ENCODE data around the gene APBA2.

APBA2 gene

DNA sequence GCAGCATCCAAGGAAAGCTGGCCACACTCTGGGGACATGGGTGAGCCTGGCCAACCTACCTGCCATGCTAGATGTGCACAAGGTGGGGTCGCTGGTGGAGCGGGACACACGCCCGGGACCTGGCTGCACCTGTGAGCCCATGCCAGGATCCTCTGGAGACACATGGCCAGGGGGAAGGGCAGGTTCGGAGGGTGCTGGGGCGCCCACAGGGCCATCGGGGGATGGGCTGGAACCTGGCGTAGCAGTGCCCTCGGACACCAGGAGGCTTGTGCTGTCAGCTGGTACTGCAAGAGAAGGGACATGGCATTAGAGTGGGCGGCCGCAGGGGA lies 240.4 kb downstream of the APBA2 start:
- no peak for FAIRE-seq

DNA sequence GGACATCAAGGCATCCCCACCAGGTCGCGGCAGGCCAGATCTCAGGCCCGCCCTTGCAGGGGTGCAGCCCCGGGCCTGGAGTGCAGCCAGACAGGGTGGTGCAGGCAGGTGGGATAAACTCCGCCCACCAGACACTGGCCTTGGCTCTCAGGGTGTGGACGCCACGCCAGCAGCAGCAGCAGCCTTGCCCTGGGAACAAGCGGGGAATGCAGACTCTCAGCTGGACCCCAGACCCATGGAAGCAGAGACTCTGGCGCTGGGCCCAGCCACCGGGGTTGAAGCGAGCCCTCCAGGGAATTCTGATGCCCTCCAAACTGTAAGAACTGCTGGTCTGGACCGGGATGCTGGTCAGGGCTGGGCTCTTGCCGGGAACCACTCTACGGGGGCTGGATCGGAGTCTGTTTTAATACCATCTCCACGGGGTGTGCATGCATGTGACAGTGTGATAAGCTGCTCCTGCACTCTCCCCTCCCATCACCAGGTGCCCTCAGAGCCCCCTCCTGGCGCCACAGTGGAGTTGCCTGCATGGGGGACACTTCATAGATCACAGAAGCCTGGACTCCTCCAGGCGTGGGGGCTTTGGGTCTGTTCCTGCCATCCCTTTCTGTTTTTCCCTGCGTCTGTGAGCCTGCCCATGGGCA lies 241.2 kb downstream of the APBA2 start:
- FAIRE-seq, result no peak

DNA sequence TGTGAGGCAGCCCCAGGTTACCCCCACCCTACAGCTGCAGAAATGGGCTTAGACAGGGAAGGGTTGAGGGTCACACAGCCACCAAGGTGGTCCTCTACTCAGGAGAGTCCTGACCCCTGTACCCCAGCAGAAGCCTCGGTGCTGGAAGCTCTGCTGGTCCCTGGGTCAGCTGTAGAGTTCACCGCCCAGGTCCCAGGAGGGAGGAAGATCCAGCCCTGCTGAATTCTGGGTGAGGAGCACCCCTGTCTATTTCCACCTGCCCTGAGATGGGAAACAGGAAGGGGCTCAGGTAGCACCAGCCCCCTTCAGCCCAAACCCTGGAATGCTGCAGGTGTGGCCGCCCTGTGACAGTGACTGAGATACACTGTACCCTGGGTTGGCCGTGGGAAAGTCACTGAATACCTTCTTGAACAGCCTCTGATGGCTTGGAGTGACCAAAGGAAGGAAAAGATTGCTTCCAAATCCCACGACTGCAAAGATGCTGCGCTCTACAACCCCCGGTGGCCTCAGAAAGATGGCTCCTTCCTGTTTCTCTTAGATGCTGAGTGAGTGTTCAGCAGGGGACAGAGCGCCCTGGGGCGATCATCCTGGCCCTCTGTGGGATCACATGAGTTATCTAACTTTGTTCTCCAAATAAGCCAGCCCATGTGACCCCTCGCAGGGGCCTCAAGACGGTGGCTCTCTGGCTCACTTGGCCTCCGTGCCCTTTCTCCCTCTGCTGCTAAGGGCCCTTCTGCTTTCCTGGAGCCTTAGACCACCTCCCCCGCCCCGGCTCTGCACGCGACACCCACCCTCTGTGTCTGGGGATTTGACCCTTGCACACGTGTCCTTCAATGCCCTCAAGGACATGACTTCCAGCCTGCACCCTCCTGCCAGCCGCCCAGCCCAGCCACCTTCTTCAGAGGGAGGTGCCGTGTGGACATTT lies 242.0 kb downstream of the APBA2 start:
- FAIRE-seq, result no peak

DNA sequence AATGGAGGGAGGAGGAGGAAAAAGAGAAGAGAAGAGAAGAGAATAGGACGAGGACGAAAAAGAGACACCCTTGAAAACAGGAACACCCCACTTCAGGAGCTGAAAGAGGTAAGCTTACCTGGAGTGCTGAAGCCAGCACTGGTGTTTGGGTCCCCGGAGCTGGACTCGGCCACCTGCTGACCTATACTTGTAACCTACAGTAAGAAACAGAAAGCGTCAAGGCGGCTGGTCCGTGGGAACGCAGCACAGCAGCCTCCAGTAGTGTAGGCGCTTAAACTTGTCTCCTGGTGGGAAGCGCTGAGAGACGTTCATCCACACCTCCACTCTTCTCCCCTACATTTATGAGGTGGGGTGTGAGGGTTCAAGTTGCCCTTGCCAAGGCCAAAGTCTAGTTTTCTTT lies 242.9 kb downstream of the APBA2 start:
- FAIRE-seq, result no peak

DNA sequence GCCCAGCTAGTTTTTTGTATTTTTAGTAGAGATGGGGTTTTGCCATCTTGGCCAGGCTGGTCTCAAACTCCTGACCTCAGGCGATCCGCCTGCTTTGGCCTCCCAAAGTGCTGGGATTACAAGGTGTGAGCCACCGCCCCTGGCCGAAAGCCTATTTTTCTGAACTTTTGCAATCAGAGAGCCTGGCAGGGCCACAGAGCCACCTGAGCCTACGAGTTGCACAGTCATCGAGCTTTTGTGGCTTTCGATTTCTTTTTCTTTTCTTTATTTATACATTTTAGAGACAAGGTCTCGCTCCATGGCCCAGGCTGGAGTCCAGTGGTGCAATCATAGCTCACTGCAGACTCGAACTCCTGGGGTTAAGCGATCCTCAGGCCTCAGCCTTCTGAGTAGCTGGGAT lies 243.4 kb downstream of the APBA2 start:
- FAIRE-seq, result no peak

DNA sequence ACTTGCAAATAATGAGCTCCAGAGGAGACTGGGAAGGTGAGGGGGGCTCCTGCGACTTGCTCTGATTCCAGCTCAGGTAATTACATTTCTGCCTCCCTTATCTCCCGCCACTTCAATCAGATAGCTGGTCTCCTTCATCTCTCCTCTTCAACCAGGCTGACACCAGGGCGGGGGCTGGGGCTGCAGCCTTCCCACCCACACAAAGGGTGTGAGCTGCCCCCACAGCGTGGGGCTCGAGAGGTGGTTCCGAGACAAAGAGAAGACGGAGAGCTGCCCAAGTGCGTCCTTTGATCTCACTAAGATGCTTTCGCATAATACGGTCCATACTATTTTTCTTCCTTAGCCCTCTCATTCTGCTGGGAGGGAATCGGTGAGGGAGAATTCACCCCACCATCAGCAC lies 244.2 kb downstream of the APBA2 start:
- no peak for FAIRE-seq

DNA sequence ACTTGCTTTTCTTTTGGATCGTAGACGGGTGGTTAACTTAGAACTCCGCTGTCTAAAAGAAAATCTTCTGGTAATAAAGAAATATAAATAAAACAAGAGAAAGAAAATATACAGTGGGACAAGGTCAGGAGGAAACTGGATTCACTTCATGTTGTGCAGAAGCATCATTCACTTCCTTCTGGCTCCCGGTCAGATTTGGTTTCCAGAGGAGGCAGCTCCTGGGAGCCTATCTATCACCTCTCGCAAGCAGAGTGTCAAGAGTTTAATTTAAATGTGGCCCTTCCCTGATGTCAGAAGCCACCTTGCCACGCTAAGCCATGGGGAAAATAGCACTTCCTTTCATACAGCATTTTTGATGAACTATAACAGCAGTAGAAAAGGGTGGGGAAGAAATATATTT lies 244.7 kb downstream of the APBA2 start:
- no peak for FAIRE-seq

DNA sequence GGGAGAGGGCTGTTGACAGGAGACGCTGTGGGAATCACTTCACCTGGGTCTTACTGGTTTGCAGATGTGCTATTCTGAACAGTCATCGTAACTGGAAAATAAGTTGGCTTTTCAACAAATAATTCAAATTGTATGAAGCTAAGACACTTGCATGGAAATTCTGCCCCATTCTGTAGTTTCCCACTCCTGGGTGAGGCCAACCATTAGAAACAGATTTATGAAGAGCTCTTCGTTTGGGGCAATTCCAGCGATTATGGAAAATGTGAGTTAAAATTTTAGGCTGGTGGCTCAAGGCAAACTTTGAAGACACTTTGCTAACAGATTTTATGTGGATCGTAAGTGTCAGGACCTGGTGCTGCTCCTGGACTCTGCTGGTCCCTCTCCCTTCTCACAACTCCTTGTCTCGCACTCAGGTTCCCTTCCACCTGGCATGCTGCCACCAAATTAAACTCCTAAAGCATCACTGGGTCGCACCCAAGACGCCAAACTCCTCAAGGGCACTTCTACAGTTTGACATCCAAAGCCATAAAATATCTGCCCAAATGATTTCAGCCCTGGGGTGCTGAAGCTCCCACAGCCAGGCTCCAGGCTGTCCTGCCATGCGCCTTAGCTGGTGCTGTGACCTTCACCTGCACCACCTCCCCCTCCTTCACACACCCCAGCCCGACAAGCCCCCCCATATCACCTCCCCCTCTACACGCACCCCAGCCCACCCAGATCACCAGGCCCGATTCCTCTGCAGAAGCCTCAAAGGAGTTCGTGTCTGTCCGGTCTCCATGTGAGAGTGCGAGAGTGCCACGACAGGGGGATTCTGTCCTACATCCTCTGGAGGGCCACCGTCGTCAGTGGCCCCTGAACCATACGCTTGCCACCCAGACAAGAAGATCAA lies 245.4 kb downstream of the APBA2 start:
- no peak for FAIRE-seq

DNA sequence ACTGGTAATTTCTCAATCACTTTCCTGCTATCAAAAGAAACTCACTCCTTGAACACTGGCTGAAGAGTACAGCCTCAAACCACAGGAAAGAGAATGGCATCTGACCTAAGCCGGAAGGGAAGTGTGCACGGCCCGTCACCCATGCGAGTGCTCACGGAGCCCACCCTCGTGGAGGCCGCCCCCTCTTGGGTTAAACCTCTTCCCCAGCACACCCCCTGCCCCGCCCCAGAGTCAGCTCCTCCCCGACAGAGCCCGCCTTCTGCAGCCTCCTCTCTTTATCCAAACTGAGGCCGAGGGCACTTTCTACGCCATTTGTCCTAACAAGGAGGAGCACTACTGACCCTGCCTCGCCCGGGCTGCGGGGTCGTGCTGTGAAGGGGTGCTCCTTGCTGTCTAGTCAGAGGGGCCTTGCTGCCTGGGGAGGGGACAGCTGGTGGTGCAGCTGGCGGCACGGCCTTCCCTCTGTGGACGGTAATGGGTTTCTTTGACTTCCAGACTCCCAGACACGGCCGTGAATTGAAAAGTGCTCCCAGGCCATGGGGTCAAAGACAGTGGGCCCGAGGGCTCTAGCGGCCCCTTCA lies 246.2 kb downstream of the APBA2 start:
- no peak for FAIRE-seq

DNA sequence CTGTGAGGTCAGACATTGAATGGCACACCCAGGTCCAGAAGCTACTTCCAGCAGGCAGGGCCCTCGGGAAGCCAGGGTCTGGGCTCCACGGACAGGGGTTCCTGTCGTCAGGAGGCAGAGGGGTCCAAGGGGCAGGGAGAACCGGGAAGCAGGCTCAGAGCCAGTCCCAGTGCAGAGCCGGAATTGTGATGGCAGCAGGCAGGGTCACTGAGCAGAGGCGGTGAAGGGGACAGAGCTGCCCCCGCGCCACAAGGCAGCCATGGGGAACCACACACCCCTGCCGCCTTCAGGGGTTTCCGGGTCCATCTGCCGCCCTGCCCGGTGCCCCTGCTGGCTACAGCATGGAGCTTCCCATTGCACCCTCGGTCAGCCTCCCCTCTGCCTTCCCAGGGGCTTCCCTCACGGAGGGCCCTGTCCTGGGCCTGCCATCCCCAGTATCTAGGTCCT lies 247.0 kb downstream of the APBA2 start:
- FAIRE-seq, result no peak

DNA sequence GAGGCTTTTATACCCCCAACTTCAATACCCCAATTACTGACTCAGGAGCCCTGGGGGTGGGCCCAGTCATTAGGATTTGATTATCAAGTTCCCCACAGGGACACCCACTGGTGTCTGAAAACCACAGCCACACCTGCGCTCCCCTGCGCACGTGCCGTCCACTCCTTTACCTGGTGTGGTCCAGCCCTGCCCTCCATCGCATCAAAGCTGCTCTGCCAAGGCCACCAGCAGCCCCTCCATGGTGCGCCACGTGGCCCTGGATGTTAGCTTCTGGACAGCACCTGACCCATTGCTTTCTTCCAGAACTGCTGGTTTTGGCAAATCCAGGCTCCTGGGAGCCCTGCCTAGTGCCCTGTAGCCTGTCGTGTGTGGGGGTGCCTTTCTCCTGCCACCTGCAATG lies 247.5 kb downstream of the APBA2 start:
- FAIRE-seq, result no peak

DNA sequence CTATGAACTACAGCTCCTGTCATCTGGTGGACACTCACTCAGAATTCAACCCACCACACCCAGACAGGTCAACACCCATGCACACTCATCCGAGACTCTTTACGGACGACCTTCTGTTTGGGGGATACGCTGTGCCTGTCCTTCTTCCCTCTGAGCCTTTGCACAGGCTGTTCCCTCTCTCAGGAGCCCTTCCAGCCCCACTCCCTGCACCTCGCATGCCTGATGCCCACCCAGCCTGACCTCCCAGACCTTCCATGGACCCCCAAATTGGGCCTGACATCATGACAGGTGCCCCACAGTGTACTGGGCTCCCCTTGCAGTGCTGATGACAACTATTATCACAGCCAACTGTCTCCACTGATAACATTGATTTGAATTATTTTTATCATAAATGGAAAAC lies 248.0 kb downstream of the APBA2 start:
- no peak for FAIRE-seq

DNA sequence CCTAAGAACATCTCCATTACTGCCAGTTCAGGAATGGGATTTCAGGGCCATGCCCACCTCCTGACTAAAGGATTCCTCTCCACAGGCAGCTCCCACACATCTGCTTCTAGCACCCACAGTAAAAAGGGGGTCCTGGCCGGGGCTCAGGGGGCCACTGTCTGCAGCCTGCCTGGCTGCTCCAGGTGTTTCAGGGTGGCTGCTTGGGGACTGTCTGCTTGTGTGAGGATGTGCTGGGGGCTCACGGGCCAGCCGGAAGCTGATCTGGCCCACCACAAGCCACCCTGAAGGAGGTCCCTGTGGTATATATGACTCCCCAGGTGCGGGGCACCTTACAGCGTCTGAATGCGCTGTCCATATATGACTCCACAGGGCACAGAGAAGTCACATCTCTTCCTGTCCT lies 248.5 kb downstream of the APBA2 start:
- no peak for FAIRE-seq

DNA sequence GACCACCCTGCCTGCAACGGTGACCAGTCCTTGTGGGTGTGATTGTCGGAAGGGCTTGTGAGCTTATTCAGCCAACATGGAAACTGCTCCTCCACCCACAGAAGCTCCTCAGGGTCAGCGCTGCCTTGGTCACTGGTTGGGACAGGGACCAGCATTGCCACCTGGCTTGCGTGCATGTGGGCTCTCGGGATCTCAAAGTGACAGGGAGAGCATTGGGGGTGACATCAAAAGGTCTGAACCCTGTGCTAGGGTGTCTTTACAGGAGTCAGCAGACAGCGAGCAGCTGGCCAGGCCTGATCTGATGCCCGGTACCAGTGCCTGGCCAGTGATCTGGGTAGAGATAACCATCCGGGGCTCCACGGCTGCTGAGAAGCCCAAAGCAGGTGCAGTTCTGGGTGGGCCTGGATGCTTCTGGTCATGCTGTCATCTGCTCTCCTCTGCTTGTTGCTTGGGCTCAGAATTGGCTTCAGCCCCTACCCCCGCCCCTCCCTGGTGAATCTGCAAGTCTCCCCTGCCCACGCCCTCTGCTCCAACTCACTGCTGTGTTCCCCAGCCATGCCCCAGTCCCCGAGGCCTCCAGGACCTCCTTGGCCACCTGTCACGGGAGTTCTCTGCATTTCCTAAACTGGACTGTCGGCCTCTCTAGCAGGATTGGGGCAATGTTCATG lies 249.0 kb downstream of the APBA2 start:
- no peak for FAIRE-seq

DNA sequence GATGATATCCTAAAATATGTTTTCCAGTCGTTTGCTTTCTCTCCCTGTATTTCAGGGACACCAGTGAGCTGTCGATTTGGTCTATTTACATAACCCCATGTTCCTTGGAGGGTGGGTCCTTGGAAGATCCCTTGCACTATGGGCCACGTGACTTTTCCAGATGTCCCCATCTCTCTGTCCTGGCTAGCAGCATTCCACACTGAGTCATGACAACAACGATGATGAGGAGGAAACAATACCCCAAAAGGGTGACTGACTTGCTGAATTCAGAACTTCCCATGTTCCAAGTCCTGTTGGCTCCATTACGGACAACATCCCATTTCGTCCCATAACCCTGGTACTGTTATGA lies 249.5 kb downstream of the APBA2 start:
- FAIRE-seq, result no peak

DNA sequence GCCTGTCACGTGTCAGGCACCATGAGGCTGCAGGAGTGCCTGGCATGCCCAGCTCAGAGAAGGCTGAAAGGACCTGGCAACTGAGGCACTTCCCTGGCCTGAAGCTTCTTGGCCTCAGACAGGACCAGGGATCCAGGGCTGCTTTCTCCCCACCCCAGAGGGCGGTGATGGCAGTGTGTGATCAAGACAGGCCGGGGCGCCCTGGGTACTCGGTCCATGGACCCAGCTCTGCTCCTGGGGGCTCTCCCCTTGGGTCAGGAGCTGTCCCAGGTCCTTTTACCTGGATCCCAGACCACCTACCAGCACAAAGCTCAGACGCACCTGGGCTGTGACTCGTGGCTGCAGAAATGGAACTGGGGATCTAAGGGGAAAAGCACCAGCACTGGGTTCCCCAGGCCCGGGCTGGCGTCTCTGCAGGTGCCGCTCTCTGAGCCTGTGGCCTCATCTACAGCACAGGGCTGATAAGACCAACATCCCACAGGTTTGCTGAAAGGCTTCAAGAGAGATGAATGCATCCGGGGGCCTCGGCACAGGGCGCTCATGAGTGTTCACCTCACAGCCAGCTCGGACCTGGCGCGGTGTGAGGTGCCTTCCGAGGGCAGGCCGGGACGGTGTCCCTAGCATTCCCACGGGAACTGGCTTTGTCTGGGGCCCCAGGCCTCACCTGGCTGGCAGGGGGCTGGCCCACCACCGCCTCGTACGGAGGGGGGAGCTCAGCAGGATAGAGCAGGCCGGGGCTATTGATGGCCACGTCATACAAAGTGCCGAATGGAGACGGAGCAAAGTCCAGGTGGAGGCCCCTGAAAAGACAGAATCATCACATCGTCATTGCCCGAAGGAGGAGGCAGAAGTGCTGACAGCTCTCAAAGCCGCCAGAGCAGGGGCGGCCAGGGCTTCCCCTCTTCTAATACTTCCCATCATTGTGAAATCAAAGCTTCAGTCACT lies 250.2 kb downstream of the APBA2 start:
- no peak for FAIRE-seq

DNA sequence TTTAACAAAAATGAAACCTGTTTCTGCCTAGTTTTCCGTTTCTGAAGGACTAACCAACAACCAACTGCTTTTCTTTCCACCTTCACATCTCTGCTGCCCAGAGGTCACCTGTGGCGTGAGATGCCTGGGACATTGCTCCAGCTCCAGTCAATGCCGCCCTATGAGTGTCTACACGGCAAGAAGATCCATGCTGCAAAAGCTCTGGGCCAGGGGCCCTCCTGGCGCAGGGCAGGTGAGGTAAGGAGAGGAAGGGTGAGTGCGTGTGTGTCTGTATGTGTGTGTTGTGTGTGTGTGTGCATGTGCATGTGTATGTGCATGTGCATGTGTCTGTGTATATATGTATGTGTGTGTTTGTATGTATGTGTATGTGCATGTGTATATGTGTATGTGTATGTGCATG lies 252.5 kb downstream of the APBA2 start:
- no peak for FAIRE-seq

DNA sequence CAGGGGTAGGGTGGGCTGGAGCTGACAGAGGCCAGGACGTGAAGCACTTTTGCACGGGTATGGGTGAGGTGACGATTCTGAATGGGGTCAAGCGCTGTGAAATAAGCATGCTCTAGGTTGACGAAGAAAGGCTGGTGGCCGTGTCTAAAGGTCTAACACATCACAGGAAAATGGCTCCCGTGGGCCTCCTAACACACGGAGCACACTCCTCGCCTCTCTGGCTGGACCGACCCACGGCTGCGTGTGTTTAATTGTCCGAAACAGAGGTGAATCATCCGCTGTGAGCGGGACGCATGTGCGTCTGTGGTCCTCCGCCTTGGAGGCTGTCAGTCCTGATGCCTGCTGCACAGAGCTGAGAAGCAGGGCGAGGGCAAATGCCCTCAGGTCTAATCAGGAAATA lies 253.3 kb downstream of the APBA2 start:
- FAIRE-seq, result no peak

DNA sequence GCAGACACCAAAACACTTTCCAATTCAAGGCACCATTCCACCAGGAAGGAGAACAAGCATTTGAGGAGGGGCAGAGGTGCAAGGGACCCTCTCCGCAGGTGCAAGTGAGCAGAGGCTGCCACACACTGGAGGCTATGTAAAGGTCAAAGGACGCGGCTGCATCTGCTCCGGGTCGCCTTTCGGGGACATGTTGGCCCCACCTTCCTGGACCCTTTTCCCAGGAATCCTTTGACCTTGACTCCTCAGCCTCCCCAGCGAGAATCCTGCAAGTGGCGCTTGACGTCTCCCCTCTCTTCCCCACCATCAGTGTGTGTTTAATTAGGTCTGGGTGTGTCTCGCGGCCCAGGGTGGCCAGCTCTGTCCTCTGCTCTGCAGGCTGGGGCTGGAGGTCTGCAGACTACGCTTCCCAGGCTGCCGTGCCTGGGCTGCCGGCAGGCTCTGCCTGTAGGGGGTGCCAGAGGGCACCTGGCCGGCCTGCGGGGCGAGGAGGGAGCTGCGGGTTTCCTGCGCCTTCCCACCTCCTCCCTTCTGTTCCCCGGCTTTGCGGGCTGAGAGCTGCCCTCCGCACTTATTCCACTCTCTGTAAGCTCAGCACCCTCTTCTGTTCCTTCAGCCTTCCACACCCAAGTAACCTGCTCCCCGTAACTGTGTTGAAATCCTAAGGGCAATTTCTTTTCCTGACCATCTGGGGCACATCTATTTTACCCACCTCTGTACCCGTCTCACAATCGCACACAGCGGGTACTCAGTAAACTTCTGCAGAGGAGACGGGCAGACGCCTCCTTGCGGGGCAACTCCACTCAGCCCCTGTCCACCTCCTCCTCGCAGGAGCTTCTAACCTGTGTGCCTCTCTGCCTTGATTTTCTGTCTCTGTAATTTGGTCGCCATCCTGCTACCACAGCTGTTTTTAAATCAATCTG lies 254.0 kb downstream of the APBA2 start:
- FAIRE-seq, result no peak

All from colon (tissue), 2 donors.